ENCODE results near the gene SLC25A6.
"Not testable (repeated sequence)": the region's sequence is repeated elsewhere in the genome, so short reads cannot be mapped to it uniquely, and the experiment has no call there.

The SLC25A6 gene

GRCh38 chrX:1412551-1413161 lies 20.7 kb upstream of the SLC25A6 start:
- DNase-seq (ENCODE audit: low spot score) = no peak

- no peak for DNase-seq (ENCODE audit: low spot score)
Observed at GRCh38 chrX:1411326-1411725, 19.4 kb upstream of the SLC25A6 start.

GRCh38 chrX:1407035-1407434 lies 15.1 kb upstream of the SLC25A6 start:
- no peak for DNase-seq (ENCODE audit: low spot score)

GRCh38 chrX:1405769-1406168 lies 13.9 kb upstream of the SLC25A6 start:
- not testable (repeated sequence) for DNase-seq (ENCODE audit: low spot score)

- not testable (repeated sequence) for DNase-seq (ENCODE audit: low spot score)
Observed at GRCh38 chrX:1403867-1404266, 12.0 kb upstream of the SLC25A6 start.

GRCh38 chrX:1403228-1403627 lies 11.3 kb upstream of the SLC25A6 start:
- DNase-seq (ENCODE audit: low spot score) = no peak

- DNase-seq (ENCODE audit: low spot score) = no peak
Observed at GRCh38 chrX:1401611-1402430, 9.9 kb upstream of the SLC25A6 start.

GRCh38 chrX:1400742-1401471 lies 9.0 kb upstream of the SLC25A6 start:
- no peak for DNase-seq (ENCODE audit: low spot score)

- DNase-seq (ENCODE audit: low spot score) = no peak
Observed at GRCh38 chrX:1400049-1400448, 8.1 kb upstream of the SLC25A6 start.

- no peak for DNase-seq (ENCODE audit: low spot score)
Observed at GRCh38 chrX:1398431-1399340, 6.8 kb upstream of the SLC25A6 start.

- DNase-seq (ENCODE audit: low spot score) = no peak
Observed at GRCh38 chrX:1397441-1398270, 5.7 kb upstream of the SLC25A6 start.

- no peak for DNase-seq (ENCODE audit: low spot score)
Observed at GRCh38 chrX:1397001-1397400, 5.1 kb upstream of the SLC25A6 start.

GRCh38 chrX:1395646-1396216 lies 3.8 kb upstream of the SLC25A6 start:
- no peak for DNase-seq (ENCODE audit: low spot score)

GRCh38 chrX:1394731-1395501 lies 3.0 kb upstream of the SLC25A6 start:
- no peak for DNase-seq (ENCODE audit: low spot score)

GRCh38 chrX:1393871-1394615 lies 2.1 kb upstream of the SLC25A6 start:
- DNase-seq (ENCODE audit: low spot score) = no peak

GRCh38 chrX:1392376-1393068 lies 609 bp upstream of the SLC25A6 start:
- peak; percentile 61 for DNase-seq (ENCODE audit: low spot score)

GRCh38 chrX:1391370-1391706 lies 575 bp downstream of the SLC25A6 start:
- DNase-seq (ENCODE audit: low spot score) = peak; percentile 99

GRCh38 chrX:1390621-1391369 lies 1.1 kb downstream of the SLC25A6 start:
- DNase-seq (ENCODE audit: low spot score) = no peak
